GM19438 (cell line): Measurements from ENCODE around the gene OPN4.
A peak's percentile ranks its signal among the peaks of the same experiment; 100 is the strongest.

Experiments used
- ATAC-seq: cut with Tn5 transposase; IDR thresholded peaks from one replicate; pipeline ENCODE4 v1.9.1; 2021; ENCODE audit warnings: low read depth; ENCODE audit not compliant: unreplicated experiment

OPN4 gene

DNA sequence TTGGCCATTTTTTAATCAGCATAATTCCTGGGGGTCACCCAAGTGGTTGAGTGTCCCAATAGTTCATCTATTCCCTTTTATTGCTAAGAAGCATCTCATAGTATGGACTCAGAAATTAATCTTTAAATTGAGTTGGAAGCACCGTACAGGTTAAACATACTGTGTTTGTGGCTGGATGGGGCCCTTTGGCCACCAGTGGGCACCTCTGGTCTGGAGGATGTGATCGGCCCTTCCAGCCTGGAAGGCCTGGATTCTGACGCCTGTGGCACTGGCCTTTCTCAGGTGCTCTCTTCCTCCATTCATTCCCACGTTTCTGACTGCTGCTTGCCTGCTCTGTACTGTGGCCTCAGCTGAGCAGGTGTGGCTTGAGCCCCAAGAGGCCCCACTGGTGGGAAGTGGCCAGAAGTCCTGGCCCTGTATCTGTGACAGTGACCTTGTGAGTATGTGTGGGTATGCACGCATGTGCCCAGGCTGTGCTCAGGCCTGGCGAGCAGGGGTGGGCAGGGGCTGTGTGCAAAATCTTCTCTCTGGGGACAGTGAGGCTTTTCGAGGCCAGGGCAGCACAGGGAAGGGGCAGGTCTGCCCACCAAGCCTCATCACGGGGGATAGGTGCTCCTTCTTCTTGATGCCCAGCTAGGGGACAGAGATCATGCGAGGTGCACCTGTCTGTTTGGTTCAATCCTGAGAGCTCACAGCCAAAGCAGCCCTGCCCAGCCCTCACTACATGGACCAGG, 44.0 kb downstream of the OPN4 start:
- ATAC-seq, result no peak

GRCh38 chr10:86699125-86699524, 44.8 kb downstream of the OPN4 start:
- no peak for ATAC-seq

- no peak for ATAC-seq
Observed at GRCh38 chr10:86699541-86699940, 45.2 kb downstream of the OPN4 start.

GRCh38 chr10:86699991-86700840, 45.9 kb downstream of the OPN4 start:
- no peak for ATAC-seq

- ATAC-seq, result no peak
Observed at GRCh38 chr10:86700851-86701617, 46.7 kb downstream of the OPN4 start.

DNA sequence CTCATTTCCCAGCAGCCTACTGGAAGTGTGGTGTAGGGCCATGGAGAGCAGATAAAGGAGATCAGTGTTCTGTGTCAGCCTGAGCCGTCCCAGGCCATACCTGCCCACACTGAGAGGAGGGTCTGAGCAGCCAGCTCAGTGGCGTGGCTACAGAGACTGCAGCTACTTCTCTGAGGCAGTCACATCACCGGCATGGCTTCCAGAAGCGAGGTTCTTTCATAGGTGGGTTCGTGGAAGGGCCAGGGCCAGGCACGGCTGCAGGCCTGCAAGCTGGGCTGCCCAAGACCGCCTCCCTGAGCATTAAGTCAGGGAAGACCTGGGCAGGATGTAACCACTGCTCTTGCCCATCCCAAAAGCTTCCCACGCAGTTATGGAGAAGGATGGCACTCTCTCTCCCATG, 48.8 kb downstream of the OPN4 start:
- no peak for ATAC-seq

DNA sequence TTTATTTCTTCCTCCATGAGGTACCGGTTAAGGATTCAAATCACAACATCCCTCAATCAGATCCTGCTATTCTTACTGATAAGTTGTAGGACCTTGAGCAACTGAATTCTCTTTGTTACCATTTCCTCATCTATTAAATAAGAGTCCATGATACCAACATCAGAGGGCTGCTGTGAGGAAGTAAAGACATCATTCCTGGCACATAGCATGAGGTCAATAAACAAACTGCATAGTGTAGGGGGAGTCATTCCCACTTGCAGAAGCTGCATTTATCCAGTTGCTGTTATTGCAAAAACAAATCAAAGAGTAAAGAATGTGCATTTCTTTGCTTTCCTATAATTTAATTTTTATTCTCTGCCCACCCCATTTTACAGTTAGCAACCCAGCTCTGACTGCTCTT, 50.8 kb downstream of the OPN4 start:
- no peak for ATAC-seq

DNA sequence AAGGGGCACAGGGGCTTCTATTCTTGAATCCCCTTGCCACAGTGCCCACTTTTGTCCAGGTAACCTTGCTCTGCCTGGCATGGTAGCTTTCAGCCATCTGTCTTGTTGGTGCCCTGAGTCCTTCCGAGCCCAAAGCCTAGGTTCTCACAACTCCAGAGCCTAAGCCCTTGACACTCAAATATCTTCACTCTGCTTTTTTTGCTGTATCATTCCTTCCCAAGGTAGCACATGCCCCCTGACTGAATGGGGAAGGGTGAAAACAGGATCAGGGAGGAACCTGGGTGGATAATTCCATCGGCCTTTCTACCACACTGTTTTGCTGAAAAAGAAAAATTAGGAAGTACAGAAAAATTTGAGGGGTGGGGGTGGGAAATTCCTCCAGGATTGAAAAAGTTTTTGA, 51.6 kb downstream of the OPN4 start:
- ATAC-seq, result no peak

- no peak for ATAC-seq
Observed at GRCh38 chr10:86706401-86706841, 52.1 kb downstream of the OPN4 start.

- no peak for ATAC-seq
Observed at GRCh38 chr10:86706977-86707376, 52.6 kb downstream of the OPN4 start.

GRCh38 chr10:86707505-86707904, 53.2 kb downstream of the OPN4 start:
- ATAC-seq, result no peak

DNA sequence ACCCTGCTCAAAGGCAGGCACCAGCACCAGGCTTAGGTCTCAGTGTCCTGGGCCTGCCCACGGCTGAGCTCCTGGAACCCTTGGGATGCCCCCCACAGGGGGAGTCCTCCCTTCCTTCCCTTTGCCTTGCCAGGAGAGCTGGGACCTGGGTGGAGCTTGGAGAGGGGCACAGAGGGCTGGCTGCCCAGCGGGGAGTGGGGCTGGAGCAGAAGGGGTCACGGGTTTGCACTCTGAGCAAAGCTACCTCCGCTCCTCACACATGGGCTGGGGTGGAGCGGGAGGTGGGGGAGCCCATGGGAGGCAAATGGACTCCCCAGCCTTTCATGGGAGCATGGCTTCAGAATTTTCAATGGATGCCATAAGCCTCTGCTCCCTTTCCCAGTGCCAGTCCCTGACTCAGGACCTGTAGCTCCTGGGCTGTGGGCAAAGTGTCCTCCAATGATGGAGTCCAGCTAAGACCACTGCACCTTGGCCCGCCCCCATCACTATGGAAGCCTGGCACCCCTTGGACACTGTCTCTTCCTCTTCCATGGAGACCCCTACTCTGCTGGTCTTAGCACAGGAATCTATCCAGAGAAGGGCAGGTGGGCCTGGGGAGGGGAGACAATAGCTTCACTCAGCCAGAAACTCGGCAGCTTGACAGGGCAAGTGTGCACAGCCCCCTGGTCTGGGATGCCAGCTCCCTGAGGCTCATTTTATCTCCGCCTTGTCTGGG, 53.9 kb downstream of the OPN4 start:
- no peak for ATAC-seq

GRCh38 chr10:86708783-86709380, 54.5 kb downstream of the OPN4 start:
- no peak for ATAC-seq

GRCh38 chr10:86709396-86710185, 55.2 kb downstream of the OPN4 start:
- ATAC-seq, result no peak

DNA sequence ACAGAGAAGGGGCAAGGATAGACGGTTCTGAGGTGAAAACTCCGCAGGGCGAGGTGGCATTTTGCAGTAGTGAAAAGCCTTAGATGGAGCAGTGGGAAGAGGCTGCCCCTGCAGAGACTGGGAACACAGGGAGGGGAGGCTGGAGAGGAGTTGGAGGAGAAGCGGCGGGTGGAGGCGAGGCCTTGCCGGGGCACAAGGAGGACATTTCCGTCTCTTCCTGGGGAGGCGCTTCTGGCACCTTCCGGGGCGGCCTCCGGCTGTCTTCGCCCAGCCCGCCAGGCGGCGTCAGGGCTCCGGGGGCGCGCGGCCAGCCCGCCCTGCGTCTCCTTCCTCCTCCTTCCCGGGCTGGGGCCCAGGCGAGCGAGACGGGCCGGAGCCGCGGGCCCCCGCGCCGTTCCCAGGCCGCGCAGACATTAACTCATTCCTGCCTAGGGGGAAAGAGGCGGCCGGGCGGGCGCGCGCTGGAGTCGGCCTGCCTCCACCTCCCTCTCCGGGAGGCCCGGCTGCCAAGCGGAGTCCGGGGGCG, 56.7 kb downstream of the OPN4 start:
- ATAC-seq, result peak; percentile 83

DNA sequence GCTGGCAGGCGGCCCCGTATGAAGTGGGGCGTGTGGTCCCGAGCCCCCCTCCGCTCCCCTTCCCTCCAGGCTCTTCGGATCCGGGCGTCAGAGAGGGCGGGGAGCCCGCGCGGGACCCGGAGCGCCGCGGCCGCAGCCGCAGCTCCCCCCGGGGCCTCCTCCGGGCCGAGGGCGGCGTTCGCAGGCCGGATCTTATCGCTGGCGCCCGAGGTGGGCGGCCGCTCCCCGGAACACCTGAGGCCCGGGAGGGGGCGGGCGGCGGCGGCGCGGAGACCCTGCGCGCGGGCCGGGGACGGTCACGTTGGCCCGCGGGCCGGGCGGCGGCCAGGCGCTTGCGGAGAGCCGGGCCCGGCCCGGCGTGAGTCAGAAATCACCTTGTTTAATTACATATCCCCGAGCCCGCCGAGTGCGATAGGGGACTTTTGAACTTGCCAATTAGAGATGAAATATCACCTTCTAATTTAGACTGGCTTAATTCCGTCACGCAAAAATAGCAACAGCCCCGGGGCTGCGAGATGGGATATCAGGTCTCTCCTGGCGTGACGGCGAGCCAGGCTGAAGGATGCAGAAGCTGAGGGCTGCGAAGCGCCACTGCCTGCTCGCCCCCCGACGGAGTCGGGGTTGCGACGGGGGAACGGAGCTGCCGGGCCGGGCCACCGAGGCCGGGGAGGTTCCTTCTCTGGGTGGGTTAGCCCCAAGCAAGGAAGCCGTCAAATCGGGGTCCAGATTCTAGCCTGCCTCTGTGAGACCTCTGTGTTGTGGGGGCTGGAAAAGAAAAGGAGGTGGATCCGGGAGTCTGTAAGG, 57.4 kb downstream of the OPN4 start:
- peak; percentile 46 for ATAC-seq

GRCh38 chr10:86712317-86712707, 58.0 kb downstream of the OPN4 start:
- ATAC-seq, result no peak

DNA sequence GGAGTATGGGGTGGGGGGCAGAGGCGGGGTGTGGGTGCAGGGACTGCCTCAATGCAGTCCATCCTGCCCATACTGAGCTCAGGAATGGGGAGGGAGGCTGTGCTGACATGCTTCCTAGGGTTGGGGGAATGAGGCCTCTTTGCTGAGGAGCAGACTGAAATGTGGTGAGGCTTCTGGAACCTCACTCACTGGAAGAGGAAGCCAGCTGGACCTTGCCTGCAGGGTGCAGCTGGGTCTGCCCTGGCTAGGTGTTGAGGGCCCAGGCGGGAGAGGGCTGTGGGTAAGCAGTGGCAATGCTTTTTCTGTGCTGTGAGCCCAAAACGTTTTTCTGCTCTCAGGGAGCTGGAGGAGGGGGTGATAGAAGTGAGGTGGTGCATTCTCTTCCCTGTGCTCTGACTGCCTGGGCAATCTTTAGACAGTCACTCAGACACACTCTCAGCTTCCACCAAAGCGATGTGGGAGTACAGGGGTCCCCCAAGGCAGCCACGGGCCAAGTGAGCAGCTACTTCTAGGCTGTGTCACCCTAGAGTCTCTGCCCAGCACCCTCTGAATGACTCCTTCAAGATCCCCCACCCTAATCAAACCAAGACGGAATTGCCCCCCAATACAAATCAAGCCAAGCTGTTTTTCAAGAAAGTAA, 60.9 kb downstream of the OPN4 start:
- ATAC-seq, result no peak
